ENCODE data around the gene RPN1.
A peak's percentile ranks its signal among the peaks of the same experiment; 100 is the strongest.

Gene RPN1

DNA sequence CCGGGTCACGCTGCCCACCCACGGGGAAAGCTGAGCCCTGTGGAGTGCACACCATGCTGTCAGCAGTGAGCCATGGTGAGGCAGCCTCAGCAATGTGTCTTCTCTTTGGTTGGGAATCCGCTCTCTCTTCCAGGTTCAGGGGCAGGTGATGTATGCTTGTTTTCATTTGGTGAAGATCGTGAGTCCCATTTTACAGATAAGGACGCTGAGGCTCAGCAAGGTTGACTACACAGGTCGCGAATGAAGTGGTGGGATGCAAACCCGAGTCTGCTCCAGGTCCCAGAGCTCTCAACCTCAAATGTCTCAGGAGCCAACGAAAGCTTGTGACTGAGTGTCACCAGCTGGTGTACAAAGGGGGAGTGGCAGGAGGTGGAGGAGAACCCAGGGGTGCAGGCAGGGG is 74.3 kb downstream of the RPN1 start:
- no peak for DNase-seq

- no peak for DNase-seq
Measured at GRCh38 chr3:128575777-128576176, 74.8 kb downstream of the RPN1 start.

DNA sequence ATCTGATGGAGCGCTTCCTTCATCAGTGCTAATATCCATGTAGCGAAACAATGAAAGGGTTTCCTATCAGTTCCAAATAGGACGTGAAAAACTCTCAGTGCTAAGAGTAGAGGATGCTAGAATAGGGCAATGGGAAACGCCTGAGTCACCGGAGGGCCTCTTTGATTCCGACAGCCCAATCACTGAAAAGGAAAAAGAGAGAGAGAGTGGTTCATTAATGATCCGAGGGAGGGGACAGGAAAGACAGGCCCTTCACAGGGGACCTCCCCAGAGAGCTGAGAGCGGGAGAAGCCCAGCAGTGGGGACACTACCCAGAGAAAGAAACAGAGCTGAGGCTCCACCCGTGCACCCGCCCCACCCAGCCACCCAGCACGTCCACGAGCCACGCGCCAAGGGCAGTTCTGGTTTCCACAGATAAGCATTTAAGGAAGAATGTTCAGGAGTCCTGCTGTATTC is 76.9 kb downstream of the RPN1 start:
- no peak for DNase-seq

DNA sequence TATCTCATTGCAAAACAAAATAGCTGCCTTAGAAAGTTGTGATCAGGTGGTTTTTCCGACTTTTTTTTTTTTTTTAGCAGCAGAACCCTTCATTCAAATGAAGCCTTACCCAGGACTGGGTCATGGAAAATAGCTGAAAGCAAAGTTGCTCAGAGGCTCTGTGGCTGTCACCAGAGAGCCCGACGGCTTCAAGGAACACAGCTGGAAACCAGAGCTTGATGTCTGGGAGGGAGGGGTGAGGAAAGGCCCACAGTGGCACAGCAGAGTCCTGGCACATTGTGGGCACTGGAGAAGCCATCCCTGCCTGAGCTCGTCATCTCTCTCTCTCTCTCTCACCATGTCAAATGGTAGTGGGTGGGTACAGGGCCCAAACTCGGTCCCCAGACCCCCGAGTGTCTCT is 77.5 kb downstream of the RPN1 start:
- no peak for DNase-seq

- DNase-seq, result peak; percentile 74
Measured at GRCh38 chr3:128572644-128573105, 77.9 kb downstream of the RPN1 start.

- DNase-seq, result peak; percentile 71
Measured at GRCh38 chr3:128572013-128572412, 78.6 kb downstream of the RPN1 start.
